ENCODE data around the gene PDGFB.

The PDGFB gene

GRCh38 chr22:39253435-39254070, 8.8 kb upstream of the PDGFB start:
- peak; percentile 24 for FAIRE-seq

- FAIRE-seq, result no peak
These were observed 8.0 kb upstream of the PDGFB start for GRCh38 chr22:39252461-39253434.

GRCh38 chr22:39251762-39252460, 7.1 kb upstream of the PDGFB start:
- no peak for FAIRE-seq

- FAIRE-seq, result no peak
These were observed 6.1 kb upstream of the PDGFB start for GRCh38 chr22:39250838-39251237.

GRCh38 chr22:39250131-39250530, 5.3 kb upstream of the PDGFB start:
- no peak for FAIRE-seq

- no peak for FAIRE-seq
These were observed 4.4 kb upstream of the PDGFB start for GRCh38 chr22:39249086-39249704.

- no peak for FAIRE-seq
These were observed 3.5 kb upstream of the PDGFB start for GRCh38 chr22:39248254-39248653.

- FAIRE-seq, result no peak
These were observed 2.6 kb upstream of the PDGFB start for GRCh38 chr22:39247361-39247760.

GRCh38 chr22:39246690-39247332, 2.0 kb upstream of the PDGFB start:
- FAIRE-seq, result no peak

GRCh38 chr22:39246217-39246616, 1.4 kb upstream of the PDGFB start:
- no peak for FAIRE-seq

GRCh38 chr22:39245130-39246039, 603 bp upstream of the PDGFB start:
- no peak for FAIRE-seq

GRCh38 chr22:39244136-39244495, 666 bp downstream of the PDGFB start:
- FAIRE-seq, result no peak

- FAIRE-seq, result no peak
These were observed 1.2 kb downstream of the PDGFB start for GRCh38 chr22:39243439-39244135.

GRCh38 chr22:39242595-39243438, 2.0 kb downstream of the PDGFB start:
- no peak for FAIRE-seq

GRCh38 chr22:39241794-39242594, 2.8 kb downstream of the PDGFB start:
- no peak for FAIRE-seq

GRCh38 chr22:39240831-39241793, 3.7 kb downstream of the PDGFB start:
- no peak for FAIRE-seq

- no peak for FAIRE-seq
These were observed 5.0 kb downstream of the PDGFB start for GRCh38 chr22:39239561-39240423.
